Measurements from ENCODE around the gene ARL8A.
"Not testable (repeated sequence)": the region's sequence is repeated elsewhere in the genome, so short reads cannot be mapped to it uniquely, and the experiment has no call there.

ARL8A gene

DNA sequence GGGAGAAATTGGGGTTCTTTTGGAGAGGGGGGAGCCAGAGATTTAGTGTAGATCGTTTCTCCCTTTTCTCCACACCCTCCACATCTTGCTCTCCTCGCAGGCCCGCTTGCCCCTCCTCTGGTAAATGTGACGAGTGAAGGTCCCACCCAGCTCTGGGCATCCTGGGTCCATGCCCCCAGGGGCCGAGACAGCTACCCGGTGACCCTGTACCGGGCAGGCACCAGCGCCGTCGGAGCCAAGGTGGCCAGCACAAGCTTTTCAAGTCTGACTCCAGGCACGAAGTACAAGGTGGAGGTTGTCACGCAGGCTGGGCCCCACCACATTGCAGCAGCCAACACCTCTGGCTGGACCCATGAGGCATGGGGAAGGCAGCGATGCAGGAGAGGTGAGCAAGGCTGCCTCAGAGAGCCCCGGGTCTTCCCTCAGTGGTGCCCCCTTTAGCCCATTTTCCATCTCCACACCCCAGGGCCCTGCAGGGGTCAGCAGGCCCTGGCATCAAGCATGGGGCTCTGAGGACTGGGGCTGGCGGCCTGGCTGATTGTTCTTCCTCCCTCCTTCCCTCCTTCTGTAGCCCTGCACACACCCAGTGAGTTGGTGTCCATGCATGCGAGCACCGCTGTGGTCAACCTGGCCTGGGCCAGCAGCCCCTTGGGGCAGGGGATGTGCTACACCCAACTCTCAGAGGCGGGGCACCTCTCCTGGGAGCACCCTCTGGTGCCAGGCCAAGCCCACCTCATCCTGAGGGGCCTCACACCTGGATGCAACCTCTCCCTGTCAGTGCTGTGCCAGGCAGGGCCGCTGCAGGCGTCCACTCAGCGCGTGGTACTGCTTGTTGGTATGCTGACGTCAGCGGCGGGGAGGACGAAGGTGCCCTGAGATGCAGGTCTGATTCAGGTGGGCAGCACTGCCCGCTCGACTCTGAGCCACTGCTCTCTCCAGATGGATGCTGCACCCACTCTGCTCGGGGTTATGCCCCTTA lies 32.7 kb upstream of the ARL8A start:
- DNase-seq = no peak

DNA sequence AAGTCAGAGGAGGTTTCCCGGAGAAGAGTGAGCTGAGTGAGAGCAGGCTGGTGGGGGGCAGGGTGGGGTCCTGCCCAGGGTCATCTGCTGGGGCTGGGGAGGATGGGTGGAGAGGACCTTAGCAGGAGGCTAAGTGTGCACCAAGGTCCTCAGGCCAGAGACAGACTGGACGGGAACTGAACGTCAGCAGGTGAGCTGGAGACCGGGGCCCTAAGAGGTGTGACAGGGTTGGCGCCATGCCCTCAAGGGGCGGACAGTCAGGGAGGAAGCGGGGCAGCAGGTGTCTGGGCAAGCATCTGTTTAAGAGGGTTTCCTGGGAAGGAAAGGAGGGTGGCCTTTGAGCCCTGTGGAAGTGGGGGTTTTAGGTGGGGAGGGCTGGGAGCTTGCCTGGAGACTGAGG lies 29.5 kb upstream of the ARL8A start:
- no peak for DNase-seq

DNA sequence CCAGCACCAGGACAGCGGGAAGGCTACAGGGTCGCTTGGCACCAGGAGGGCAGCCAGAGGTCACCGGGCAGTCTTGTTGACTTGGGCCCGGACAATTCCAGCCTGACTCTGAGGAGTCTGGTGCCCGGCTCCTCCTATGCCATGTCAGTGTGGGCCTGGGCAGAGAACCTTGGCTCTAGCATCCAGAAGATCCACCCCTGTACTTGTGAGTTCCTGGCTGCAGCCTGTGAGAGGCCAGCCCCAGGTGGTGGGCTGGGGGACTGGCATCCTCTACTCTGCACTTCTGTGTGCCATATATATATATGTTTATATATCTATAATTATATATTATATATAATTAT lies 27.4 kb upstream of the ARL8A start:
- no peak for DNase-seq

DNA sequence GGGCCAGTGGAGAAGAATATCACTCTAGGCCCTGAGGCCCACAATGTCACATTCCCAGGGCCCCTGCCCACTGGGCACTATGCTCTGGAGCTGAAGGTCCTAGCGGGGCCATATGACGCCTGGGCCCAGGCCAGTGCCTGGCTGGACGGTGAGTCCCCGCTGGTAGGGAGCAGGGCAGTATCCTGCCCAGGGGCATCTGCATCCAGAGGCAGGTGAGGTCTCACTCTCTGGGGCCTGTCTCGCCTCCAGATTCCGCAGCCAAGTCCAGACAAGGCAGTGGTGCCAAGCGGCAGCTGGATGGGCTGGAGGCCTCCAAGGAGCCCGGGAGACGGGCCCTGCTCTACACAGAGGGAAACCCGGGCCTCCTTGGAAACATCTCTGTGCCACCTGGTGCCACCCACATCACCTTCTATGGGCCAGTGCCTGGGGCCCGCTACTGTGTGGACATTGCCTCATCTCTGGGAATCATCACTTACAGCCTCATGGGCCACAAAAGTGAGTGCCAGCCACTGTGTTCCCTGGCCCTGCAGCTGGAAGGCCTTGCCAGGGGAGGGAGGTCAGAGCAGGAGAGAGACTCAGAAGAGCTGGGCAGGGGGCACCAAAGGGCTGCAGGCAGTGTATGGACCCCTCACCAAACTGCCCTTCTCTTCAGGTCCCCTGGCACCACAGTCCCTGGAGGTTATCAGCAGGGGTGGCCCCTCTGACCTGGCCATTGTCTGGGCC lies 26.9 kb upstream of the ARL8A start:
- DNase-seq = no peak

DNA sequence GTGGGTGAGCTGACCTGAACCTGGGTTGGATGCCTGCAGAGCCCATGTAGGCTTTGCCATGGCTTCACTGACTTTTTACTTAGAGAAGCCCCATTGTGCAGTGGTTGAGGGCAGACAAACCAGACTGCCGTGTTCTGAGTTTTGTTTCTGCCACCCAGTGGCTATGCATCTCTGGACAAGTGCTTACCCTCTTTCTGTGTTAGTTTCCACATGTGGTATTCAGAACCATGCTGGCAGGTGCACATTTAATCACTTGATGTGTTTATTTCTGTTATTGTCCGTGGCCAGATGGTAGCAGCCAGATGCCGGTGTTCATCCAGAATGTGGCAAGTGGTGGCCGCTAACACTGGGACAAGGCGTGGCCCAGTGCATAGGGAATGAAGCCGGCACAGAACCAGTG lies 26.2 kb upstream of the ARL8A start:
- no peak for DNase-seq

DNA sequence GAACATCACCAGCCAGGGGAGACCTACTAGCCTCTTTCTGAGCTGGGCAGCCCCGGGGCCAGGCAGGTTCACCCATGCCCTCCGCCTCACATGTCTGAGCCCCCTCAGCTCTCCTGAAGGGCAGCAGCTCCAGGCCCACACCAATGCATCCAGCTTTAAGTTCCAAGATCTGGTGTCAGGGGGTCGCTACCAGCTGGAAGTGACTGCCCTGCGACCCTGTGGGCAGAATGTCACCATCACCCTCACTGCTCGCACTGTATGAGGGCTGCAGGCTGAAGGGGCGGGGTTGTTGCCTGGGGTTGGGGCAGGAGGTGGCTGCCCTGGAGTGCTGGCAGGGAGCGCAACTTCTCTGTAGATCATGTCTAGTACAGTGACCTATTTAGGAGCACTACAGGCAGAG lies 24.3 kb upstream of the ARL8A start:
- DNase-seq = no peak

DNA sequence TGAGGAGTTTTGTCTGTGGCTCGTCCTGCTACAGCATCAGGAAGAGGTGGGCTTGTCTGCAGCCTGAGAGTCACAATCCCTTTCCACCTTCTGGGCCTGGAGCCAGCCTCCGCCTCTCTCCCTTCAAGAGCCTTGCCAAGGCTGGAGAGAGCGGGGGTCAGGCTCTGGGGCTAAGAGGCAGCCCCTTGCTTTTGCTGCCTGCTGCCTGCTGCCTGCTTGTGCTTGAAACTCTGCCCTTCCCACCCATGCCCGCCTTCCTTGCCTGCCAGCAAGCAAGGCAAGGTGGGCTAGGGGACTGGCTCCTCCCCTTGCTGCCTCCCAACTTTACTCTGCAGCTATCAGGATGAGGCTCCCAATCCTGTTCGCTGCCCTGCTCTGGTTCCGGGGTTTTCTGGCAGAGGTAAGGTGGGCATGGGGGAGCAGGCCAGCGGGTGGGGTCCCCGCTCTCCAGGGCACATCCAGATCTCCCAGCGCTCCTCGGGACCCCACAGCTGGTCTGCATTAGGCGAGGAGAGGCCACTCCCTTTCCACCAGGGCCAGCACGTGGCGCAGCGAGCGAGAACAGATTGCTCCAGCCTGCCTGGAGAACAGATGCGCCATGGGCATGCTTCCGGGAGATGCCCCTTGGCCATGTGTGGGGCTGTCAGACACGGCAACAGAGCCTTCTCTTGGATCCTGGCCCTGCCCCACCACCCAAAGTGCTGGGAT lies 23.3 kb upstream of the ARL8A start:
- DNase-seq = no peak

DNA sequence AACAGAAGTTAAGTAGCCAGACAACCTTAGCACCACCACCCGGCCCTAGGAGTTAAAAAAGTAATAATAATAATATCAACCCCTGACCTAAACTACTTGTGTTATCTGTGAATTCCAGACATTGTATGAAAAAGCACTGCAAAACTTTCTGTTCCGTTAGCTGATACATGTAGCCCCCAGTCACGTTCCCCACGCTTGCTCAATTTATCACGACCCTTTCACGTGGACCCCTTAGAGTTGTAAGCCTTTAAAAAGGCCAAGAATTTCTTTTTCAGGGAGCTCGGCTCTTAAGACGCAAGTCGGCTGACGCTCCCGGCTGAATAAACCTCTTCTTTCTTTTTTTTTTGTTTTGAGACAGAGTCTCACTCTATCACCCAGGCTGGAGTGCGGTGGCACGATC lies 22.5 kb upstream of the ARL8A start:
- not testable (repeated sequence) for DNase-seq

DNA sequence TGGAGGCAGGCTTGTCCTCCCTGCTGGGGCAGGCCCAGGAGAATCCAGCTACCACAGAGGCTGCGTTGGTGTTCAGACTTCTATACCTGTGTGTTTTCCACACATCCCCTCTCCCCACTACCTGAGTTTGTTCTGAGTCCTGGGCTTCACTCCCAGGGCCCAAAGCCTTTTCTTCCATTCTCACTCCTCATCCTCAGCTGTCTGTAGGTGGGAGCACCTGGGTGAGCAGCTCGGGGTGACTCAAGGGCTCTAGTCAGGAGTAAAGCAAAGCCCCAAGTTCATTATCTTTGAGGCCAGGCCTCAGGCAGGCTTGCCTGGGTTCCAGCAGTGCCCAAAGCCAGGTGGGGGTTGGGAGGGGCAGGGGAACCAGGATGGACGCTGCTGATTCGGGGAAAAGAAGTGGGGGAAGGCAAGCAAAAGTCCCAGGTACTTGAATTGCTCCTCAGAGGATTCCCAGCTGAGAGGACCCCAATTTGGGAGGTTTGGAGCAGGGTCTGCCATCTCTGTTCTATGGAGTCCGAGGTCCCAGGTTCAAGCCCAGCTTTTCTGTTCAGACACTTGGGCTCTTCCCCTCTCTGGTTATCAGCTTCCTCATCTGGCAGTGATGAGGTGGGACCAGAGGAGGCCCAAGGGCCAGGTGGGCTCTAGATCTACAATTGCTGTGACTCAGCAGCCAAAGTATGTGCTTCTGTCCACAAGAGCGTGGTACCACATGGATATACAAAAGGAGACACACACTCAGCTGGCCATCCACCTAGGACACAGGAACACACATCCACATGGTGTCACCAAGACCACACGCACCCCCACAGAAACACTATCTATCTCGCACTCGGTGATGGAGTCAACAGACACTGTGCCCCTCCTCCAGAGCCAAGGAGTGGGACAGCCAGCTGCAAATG lies 21.7 kb upstream of the ARL8A start:
- DNase-seq = no peak

DNA sequence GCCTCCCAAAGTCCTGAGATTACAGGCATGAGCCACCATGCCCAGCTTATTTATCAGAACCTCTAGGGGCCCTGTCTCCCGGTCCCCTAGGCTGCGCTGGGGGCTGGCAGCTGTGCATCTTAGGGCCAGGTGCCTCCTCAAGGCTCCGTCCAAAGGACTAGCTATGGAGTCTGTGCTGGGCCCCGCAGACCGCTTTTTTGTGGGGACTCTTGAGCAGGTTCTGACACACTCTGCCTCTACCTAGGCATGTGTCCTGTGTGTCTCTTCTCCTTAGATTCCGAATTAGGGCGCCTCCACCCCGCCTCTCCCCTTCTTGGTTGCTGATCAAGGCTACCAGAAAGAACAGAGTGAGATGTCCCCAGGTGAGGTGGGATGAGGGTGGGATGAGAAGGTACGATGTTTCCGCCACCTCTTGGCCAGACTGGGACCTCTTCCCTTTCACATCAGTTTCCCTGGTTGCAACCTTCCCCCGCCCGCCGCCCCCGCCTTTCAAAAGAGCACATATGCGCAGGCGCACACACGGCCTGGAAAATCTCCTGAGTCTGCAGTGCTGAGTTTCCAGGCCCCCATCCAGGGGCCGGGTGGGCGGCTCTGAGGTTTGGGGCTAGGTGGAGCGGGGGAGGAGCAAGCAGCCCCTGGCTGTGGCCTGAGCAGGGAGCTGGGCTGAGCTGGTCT lies 20.9 kb upstream of the ARL8A start:
- peak in 1 of 58 donors; percentile 50 for DNase-seq

DNA sequence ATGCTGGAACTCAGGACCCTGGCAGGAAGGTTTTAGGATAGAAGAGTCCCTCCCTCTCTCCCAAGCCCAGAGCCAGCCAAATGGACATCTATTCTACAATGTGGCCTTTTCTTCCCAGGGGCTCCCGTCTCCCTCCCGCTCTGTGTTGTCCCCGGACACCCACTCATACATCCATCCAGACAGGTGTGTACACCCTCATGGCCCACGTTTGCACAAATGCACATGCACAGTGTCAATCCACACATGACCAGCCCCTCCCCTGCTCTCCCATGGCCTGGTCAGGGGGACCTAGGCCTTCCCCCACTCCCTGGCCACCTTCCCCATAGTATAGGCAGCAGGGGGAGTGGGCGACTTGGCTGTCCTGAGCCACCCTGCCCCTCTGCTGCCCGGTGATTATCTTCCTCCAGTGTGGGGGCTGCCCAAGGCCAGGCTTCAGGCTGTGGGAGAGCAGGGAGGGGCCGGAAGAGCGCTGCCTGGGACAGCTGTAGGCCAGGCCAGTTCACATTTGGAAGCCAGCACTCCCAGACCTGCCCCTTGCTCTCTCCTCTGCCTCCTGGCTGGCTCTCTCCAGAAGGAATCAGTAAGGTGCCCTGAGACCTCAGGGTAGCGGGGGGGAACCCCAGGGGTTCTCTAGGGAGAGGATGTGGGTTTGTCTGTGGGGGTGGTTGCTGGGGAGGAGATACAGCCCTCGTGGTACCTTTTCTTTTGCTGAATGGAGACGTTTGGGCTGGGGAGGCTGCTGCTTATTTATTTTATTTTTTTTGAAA lies 19.9 kb upstream of the ARL8A start:
- no peak for DNase-seq

DNA sequence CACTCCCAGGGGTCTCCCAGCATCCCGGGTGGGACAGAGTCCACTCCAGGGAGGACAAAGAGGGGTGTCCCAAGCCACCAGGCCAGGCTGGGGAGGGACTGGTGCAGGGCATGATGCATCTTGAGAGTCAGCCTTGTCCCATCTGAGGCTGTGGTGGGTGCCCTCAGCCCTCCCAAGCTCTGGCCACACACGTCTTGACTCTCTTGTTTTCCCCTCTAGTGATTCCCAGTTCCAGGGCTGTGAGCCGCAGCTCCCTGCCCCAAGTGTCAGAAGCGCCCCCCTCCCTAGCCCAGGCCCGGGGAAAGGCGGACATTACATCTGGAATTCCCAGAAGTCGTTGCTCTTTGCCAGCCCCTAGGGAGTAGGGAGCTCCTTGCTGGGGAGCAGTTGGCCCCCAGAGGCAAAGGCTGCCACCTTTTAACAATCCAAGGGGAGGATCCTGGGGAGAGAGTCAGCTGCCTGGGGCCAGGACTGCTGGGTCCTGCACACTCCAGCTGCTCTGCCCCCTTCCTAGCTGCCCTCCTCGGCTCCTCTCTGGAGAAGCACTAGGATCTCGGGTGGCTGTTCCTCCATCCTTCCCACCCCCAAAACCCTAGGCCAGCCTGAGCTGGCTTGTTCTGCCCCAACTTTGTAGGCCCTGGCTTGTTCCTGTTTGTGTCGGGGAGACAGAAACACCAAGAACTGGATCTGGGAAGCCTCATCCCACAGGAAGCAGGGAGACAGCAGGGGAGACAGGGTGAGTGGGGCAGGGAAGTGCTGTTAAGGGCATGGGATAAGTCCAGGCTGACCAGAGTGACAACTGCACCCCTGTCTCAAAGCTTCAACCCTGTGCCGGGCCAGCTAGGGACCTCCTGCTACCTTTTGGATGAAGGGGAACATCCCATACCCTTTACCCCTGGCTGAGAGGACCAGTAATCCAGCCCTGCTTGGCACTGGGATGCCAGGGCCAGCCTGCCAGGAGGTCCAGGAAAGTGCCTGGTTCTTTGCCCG lies 19.0 kb upstream of the ARL8A start:
- no peak for DNase-seq

DNA sequence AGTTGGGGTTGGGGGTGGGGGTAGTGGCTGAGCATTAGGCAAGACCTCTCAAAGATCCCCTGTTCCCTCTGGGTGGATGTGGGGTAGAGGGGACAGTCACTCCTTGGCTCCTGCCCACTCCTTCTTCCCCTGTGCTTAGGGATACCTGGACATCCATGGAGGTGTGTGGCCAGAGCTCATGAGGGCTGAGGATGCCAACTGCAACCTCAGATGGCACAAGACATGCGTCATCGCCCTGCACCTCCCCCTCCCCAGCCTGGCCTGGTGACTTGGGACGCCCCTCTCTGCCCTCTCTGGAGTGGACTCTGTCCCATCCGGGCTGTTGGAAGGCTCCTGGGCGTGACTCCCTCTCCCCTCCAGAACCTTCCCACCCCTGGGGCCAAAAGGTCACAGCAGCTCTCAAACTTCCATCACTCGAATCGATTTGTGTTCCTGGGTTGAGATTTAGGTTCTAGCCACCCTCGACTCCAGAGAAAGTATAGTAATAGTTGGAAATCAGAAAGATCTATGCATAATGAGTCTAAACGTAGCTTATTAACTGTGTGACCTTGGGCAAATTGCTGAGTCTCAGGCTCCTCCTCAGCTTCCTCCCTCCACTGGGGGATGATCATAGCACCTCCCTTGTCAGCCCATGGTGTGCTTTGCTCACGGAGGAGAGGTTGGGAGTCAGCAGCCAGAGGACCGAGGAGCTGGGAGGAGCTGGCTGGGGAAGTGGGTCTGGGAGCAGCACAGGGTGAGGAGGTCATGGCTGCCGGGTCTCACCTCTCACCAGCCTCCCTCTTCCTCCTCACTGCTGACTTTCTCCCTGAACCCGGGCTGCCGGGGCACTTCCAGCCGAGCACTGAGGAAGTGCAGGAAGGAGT lies 18.1 kb upstream of the ARL8A start:
- DNase-seq = no peak

DNA sequence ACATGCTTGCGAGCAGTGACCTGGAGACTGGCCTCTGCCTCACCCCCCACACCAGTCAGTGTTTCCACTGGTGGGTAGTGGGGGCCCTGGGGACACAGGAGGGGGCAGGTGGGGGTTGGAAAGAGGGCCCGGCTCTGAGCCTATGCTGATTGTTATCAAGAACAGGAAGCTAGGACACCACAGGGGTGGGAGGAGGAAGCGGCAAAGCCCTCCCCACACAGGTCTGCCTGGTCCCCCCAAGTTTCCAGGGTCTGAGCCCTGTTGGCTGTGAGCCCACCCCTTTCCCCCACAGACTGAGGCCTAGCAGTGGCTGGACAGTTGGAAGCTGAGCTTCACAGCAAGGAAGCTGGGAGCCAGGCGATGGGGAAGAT lies 17.5 kb upstream of the ARL8A start:
- no peak for DNase-seq

DNA sequence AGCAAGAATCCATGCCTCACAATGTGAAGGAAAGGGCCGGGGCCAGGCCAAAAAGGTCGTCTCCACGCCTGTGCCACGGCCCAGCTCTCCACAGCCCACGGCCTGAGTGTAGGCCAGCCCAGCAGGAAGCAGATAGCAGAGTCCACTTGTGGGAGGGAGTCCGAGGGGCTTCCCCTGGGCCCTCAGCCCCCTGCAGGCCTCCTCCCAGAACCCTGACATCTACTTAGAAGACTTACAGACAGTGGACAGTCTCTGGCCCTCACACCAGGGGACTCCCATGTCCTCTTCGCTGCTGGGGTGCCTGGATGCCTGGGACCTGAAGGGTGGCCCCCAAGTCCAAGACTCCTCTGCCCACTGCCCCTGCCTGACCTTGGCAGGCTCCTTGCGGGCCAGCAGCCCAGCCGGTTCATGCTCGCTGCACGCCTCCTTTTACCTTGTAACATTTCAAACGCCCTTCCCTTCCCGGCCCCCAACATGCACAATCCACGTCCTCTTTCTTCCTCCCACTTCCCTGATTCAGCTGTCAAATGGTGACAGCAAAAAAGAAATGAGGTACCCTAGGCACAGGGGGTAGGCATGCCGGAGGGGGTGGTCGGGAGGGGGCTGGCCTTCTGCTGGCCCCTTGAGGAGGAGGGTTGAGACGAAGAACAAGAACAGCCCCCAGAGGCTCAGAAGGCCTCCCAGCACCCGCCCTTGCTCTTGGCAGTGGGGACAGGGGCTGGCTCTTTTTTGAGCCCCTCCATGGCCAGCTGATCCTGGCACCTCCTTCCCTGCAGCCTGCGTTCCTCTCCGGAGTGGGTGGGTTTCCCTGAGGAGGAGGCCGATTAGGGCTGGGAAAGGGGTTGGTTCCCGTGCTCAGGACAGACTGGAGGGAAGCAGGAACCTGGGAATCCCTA lies 16.9 kb upstream of the ARL8A start:
- no peak for DNase-seq

DNA sequence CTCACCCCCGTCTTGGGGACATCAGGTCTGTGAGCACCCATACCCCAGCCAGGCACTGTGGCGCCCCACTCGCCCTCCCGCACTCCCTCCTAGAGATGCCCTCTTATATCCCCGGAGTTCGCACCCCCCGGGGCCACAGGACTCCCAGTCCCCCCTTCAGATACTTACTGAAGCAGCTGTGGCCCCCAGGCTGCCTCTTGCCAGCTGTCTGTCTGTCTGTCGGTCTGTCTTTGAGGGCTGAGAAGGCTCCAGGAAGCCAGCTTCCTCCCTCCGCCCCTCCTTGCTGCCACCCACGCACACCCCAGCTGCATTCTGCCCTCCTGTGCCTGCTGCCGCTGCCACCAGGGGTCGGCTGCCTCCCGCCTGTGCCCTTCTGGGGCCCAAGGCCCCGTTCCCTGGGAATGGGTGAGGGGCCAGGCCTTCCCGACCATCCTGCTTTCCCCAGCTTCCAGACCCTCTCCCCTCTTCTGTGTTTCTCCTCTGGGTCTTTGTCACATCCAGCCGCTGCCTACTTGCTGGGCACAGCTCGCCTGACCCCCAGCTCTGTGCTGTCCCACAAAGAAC lies 15.9 kb upstream of the ARL8A start, which contains the start of gene PTPN7:
PTPN7 (minus strand) TSS at position 226 of the 564 bp plus-strand sequence. CDS start 1,200 bp downstream, outside the sequence.
- no peak for DNase-seq

Measured in anterior cingulate cortex (tissue), 58 donors.